HepG2 (cell line): ENCODE data around the gene DCUN1D3. TPM values are rescaled to one million over a fixed set of nuclear protein-coding genes. Genes with fewer than 3 reads are reported as not detected.

Source experiments
- ATAC-seq: fragments of 200-7000 bp; cut with Tn5 transposase; 3 replicates; pipeline ENCODE4 v1.9.1; 2020; ENCODE audit warnings: mild to moderate bottlenecking, moderate library complexity
- BruUV-seq: library from RNA; stranded (reverse); fragments of 400-500 nt; replicated peaks from 2 replicates; lab custom pipeline; 2021; lab: Mats Ljungman, UMichigan
- CTCF ChIA-PET: fragments of 300-600 bp; formaldehyde crosslinking; extraction: SDS; loops from one replicate; lab custom pipeline; 2021; ENCODE audit warnings: low total read pairs, inconsistent platforms, low intra/inter-chr PET ratio; lab: Yijun Ruan, JAX
- POLR2A ChIA-PET: fragments of 350-600 bp; sonication (Branson Sonifier 250); formaldehyde crosslinking; loops from one replicate; lab custom pipeline; 2020; ENCODE audit warnings: antibody characterized with exemption, inconsistent platforms; lab: Yijun Ruan, JAX
- DNase-seq: peaks from one replicate; pipeline ENCODE4 v3.0.0-alpha.2; 2015; ENCODE audit warnings: low spot score
- FAIRE-seq: peaks from 3 replicates; lab custom pipeline; 2011; peaks lifted over from hg19 to GRCh38; lab: Jason Lieb, UNC
- H2AFZ ChIP-seq: one replicate; pipeline ENCODE4 v1.6.1; 2011; ENCODE audit warnings: low read length, inconsistent platforms
- H3K27ac ChIP-seq: fragments of 300-600 bp; 3 replicates; pipeline ENCODE4 v1.8.0; 2011; ENCODE audit warnings: mixed run types, mild to moderate bottlenecking, mixed read lengths, low read length, inconsistent platforms; ENCODE audit not compliant: insufficient read depth; ENCODE audit errors: extremely low read length
- H3K27me3 ChIP-seq, 2 experiments: fragments of 200-600 bp in 1 of 2; 2 replicates in 1 of 2; 3 replicates in 1 of 2; pipeline versions ENCODE4 v1.6.0 to v1.8.0; 2011; ENCODE audit warnings: low read length in 2 of 2, mild to moderate bottlenecking in 2 of 2, moderate library complexity in 2 of 2, inconsistent platforms in 1 of 2; ENCODE audit not compliant: insufficient read depth in 2 of 2, control insufficient read depth in 1 of 2
- H3K36me3 ChIP-seq, 2 experiments: fragments of 200-600 bp in 1 of 2; replicated peaks in 1 of 2; 2 replicates in 1 of 2; 3 replicates in 1 of 2; pipeline versions ENCODE4 v1.5.1 to v1.8.0; 2011; ENCODE audit warnings: low read length in 2 of 2, inconsistent platforms in 1 of 2; ENCODE audit not compliant: insufficient read depth in 2 of 2, control insufficient read depth in 1 of 2
- H3K4me1 ChIP-seq: 2 replicates; pipeline ENCODE4 v1.5.1; 2012; ENCODE audit warnings: low read length, inconsistent platforms; ENCODE audit not compliant: insufficient read depth
- H3K4me2 ChIP-seq: 2 replicates; pipeline ENCODE4 v1.6.0; 2011; ENCODE audit warnings: low read depth, low read length, inconsistent platforms
- H3K4me3 ChIP-seq, 3 experiments: fragments of 200-600 bp in 1 of 3; sonication (generic), shearing (Covaris generic) in 1 of 3; replicated peaks in 1 of 3; 2 replicates each; pipeline ENCODE4 v1.5.1; 2011 to 2016; ENCODE audit warnings: low read length in 3 of 3, inconsistent platforms in 2 of 3, low read depth in 2 of 3, mild to moderate bottlenecking in 2 of 3, control low read depth in 1 of 3, mixed read lengths in 1 of 3; ENCODE audit not compliant: insufficient read depth in 1 of 3
- H3K79me2 ChIP-seq: one replicate; pipeline ENCODE4 v1.6.1; 2011; ENCODE audit warnings: low read length, inconsistent platforms; ENCODE audit not compliant: insufficient read depth
- H3K9ac ChIP-seq: 2 replicates; pipeline ENCODE4 v1.6.0; 2011; ENCODE audit warnings: mild to moderate bottlenecking, low read depth, low read length, inconsistent platforms; ENCODE audit not compliant: insufficient read depth
- H3K9me3 ChIP-seq: 2 replicates; pipeline ENCODE4 v1.5.1; 2012; ENCODE audit warnings: mild to moderate bottlenecking, low read length
- H4K20me1 ChIP-seq: 2 replicates; pipeline ENCODE4 v1.6.0; 2011; ENCODE audit warnings: inconsistent platforms, mild to moderate bottlenecking, low read length, moderate library complexity; ENCODE audit not compliant: insufficient read depth
- CC2D1A ChIP-seq: sonication (generic); formaldehyde crosslinking; IDR thresholded peaks from 2 replicates; pipeline ENCODE4 v1.8.1; 2023; ENCODE audit warnings: mild to moderate bottlenecking, missing genetic modification reagents
- GTF3A ChIP-seq: sonication (generic); formaldehyde crosslinking; conservative IDR thresholded peaks from 2 replicates; pipeline ENCODE4 v1.4.0; 2020; ENCODE audit warnings: mild to moderate bottlenecking, missing genetic modification reagents
- NAIF1 ChIP-seq: sonication (generic); formaldehyde crosslinking; IDR thresholded peaks from 2 replicates; pipeline ENCODE4 v1.5.0; 2020; ENCODE audit warnings: mild to moderate bottlenecking, missing genetic modification reagents, borderline replicate concordance
- NFYB ChIP-seq: sonication (generic); formaldehyde crosslinking; IDR thresholded peaks from 2 replicates; pipeline ENCODE4 v1.4.0; 2020; ENCODE audit warnings: missing genetic modification reagents
- RFX5 ChIP-seq: IDR thresholded peaks from 2 replicates; pipeline ENCODE4 v1.6.1; 2011; ENCODE audit warnings: low read depth, low read length, improper control_type of control experiment
- SMYD3 ChIP-seq: sonication (generic); formaldehyde crosslinking; IDR thresholded peaks from 2 replicates; pipeline ENCODE4 v1.8.1; 2023; ENCODE audit warnings: mild to moderate bottlenecking, missing genetic modification reagents
- TAF1 ChIP-seq: sonication (generic); formaldehyde crosslinking; IDR thresholded peaks from 2 replicates; pipeline ENCODE4 v1.4.0; 2020; ENCODE audit warnings: missing genetic modification reagents
- ZBTB3 ChIP-seq: sonication (generic); formaldehyde crosslinking; IDR thresholded peaks from 2 replicates; pipeline ENCODE4 v1.4.0; 2020; ENCODE audit warnings: low read depth, mild to moderate bottlenecking, moderate library complexity, missing genetic modification reagents, borderline replicate concordance
- ZFX ChIP-seq: sonication (generic); formaldehyde crosslinking; IDR thresholded peaks from 2 replicates; pipeline ENCODE4 v1.4.0; 2020; ENCODE audit warnings: mild to moderate bottlenecking, low read depth, missing genetic modification reagents, moderate library complexity
- ZFYVE20 ChIP-seq: sonication (generic); formaldehyde crosslinking; IDR thresholded peaks from 2 replicates; pipeline ENCODE4 v1.8.0; 2023; ENCODE audit warnings: low read depth, mild to moderate bottlenecking, moderate library complexity, missing genetic modification reagents, borderline replicate concordance
- ZNF180 ChIP-seq: sonication (generic); formaldehyde crosslinking; IDR thresholded peaks from 2 replicates; pipeline ENCODE4 v1.4.0; 2020; ENCODE audit warnings: low read depth, missing genetic modification reagents, borderline replicate concordance
- ZNF343 ChIP-seq: sonication (generic); formaldehyde crosslinking; IDR thresholded peaks from 2 replicates; pipeline ENCODE4 v1.4.0; 2020; ENCODE audit warnings: mild to moderate bottlenecking, missing genetic modification reagents
- ZNF503 ChIP-seq: sonication (generic); formaldehyde crosslinking; IDR thresholded peaks from 2 replicates; pipeline ENCODE4 v1.4.0; 2020; ENCODE audit warnings: missing genetic modification reagents
- ZNF563 ChIP-seq: sonication (generic); formaldehyde crosslinking; IDR thresholded peaks from 2 replicates; pipeline ENCODE4 v1.8.0; 2022; ENCODE audit warnings: mild to moderate bottlenecking, moderate library complexity, missing genetic modification reagents
- ZNF598 ChIP-seq: sonication (generic); formaldehyde crosslinking; IDR thresholded peaks from 2 replicates; pipeline ENCODE4 v1.5.1; 2020; ENCODE audit warnings: mild to moderate bottlenecking, missing genetic modification reagents, borderline replicate concordance
- ZNF780A ChIP-seq: sonication (generic); formaldehyde crosslinking; IDR thresholded peaks from 2 replicates; pipeline ENCODE4 v1.8.0; 2022; ENCODE audit warnings: mild to moderate bottlenecking, missing genetic modification reagents, moderate library complexity
- ZNF83 ChIP-seq: sonication (generic); formaldehyde crosslinking; IDR thresholded peaks from 2 replicates; pipeline ENCODE4 v1.4.0; 2020; ENCODE audit warnings: missing genetic modification reagents, mild to moderate bottlenecking, borderline replicate concordance
- WGBS: methylation state at CpG from one replicate; pipeline ENCODE4 v1.1.6; 2017; ENCODE audit warnings: low lambda C conversion rate; 5-methylcytosine and 5-hydroxymethylcytosine counted together
- in situ Hi-C: cut with HindIII; loops from 2 replicates; pipeline ENCODE4 v1.10.0; 2017; ENCODE audit warnings: low pct_unique_long_range_greater_than_20kb; ENCODE audit not compliant: extremely low pct_ligation_motif_present
- intact Hi-C: fragments of 100-400 bp; cut with micrococcal nuclease; formaldehyde crosslinking; loops from one replicate; pipeline ENCODE4 v1.10.0; 2022; ENCODE audit not compliant: unreplicated experiment
- polyA plus RNA-seq, 8 experiments: library from polyadenylated mRNA; depleted of rRNA in 3 of 8; stranded (reverse) in 7 of 8; unstranded in 1 of 8; fragments of >200 nt; fragmentation: Illumina TruSeq in 4 of 8; extraction: Trizol in 4 of 8; gene quantifications; 2 replicates each; pipeline versions ENCODE4 v1.2.1 to v1.2.3, GENCODE V29; 2011 to 2016; ENCODE audit warnings: low read depth in 4 of 8, missing spikeins in 1 of 8, mixed read lengths in 1 of 8; ENCODE audit not compliant: insufficient read depth in 1 of 8
- total RNA-seq, 5 experiments: library from RNA; depleted of rRNA; stranded (reverse); fragments of >200 nt; fragmentation: Illumina TruSeq; extraction: Trizol; gene quantifications; 2 replicates each; pipeline ENCODE4 v1.2.3, GENCODE V29; 2016; ENCODE audit warnings: low read depth in 1 of 5
- TF ChIP-seq, protein P1 (sequence below): IDR thresholded peaks from 2 replicates; pipeline ENCODE4 v1.6.1; 2016; ENCODE audit warnings: missing compliant biosample characterization, missing genetic modification reagents, borderline replicate concordance
- TF ChIP-seq, protein P2 (sequence below): sonication (generic); formaldehyde crosslinking; IDR thresholded peaks from 2 replicates; pipeline ENCODE4 v1.4.0; 2020; ENCODE audit warnings: missing genetic modification reagents

The DCUN1D3 gene
- total and polyA plus RNA-seq, 2 of the 13 experiments (the other 11 are each of a cell fraction or from before 2014, with no cell fraction given): 5.0 to 19.3 TPM

- Histone ChIP-seq H3K4me2 (peak overlapping the region; percentile 38), H3K27ac (peak overlapping the region; percentile 0), H3K4me1 (peaks cover 78% of the 10 kb centered on the region), H4K20me1 (peaks cover 18% of the 10 kb centered on the region), H3K36me3 (peaks cover 0 to 11% of the 10 kb centered on the region in 2 experiments; a peak in 2 of 5 replicates), H2AFZ (no peak overlapping the region), H3K9ac (no peak overlapping the region), H3K27me3 (no peaks in the 10 kb centered on the region), H3K9me3 (no peaks in the 10 kb centered on the region), H3K4me3 (0 out of 6 replicates have a peak overlapping the region, but pooled peaks of 1 of the 3 experiments have one; percentile 1), H3K79me2 (peaks cover 88% of the 10 kb centered on the region)
- DNase-seq: no peak
- ChIA-PET CTCF (interaction anchor here (1.4 kb wide), 1 partner anchor 24 kb away, joined by 4 read pairs; no protein-coding TSS in a partner anchor), POLR2A (interaction anchor here (1.0 to 3.2 kb wide), 4 partner anchors 10 to 68 kb away, joined by 3 to 20 read pairs (median 8); partner anchors contain the start of genes DCUN1D3, ERI2, LYRM1 and REXO5)
- ATAC-seq: no peak
- no TSS peak for BruUV-seq
- FAIRE-seq: no peak
- in situ Hi-C loops: no loop called here
- intact Hi-C loops: loop anchor here (2.0 kb wide), 1 partner anchor 25 kb away; no protein-coding TSS in a partner anchor
- 72% methylated on average over 4 of the region's 4 CpGs for WGBS
- TF ChIP-seq ZNF343 (no peak), ZBTB3 (CRISPR knock-in tag) (0 out of 2 replicates have a peak, but pooled peaks have one; percentile 60), CC2D1A (CRISPR knock-in tag) (0 out of 2 replicates have a peak, but pooled peaks have one; percentile 31), RFX5 (no peak), ZNF83 (CRISPR knock-in tag) (no peak), ZNF503 (CRISPR knock-in tag) (no peak), ZNF563 (no peak), NFYB (no peak), ZFX (CRISPR knock-in tag) (peak; percentile 31; the same call in 1 of the 2 replicates), NAIF1 (CRISPR knock-in tag) (no peak; the same call in 1 of the 2 replicates), TAF1 (CRISPR knock-in tag) (no peak), ZFYVE20 (no peak), ZNF780A (no peak), ZNF180 (no peak), GTF3A (0 out of 2 replicates have a peak, but pooled peaks have one; percentile 42), ZNF598 (CRISPR knock-in tag) (no peak), SMYD3 (CRISPR knock-in tag) (no peak)
- TF ChIP-seq, protein P1, sequence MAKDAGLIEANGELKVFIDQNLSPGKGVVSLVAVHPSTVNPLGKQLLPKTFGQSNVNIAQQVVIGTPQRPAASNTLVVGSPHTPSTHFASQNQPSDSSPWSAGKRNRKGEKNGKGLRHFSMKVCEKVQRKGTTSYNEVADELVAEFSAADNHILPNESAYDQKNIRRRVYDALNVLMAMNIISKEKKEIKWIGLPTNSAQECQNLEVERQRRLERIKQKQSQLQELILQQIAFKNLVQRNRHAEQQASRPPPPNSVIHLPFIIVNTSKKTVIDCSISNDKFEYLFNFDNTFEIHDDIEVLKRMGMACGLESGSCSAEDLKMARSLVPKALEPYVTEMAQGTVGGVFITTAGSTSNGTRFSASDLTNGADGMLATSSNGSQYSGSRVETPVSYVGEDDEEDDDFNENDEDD (CRISPR knock-in tag): no peak
- TF ChIP-seq, protein P2, sequence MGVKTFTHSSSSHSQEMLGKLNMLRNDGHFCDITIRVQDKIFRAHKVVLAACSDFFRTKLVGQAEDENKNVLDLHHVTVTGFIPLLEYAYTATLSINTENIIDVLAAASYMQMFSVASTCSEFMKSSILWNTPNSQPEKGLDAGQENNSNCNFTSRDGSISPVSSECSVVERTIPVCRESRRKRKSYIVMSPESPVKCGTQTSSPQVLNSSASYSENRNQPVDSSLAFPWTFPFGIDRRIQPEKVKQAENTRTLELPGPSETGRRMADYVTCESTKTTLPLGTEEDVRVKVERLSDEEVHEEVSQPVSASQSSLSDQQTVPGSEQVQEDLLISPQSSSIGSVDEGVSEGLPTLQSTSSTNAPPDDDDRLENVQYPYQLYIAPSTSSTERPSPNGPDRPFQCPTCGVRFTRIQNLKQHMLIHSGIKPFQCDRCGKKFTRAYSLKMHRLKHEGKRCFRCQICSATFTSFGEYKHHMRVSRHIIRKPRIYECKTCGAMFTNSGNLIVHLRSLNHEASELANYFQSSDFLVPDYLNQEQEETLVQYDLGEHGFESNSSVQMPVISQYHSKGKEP (CRISPR knock-in tag): no peak
Observed at GRCh38 chr16:20874088-20874581, 26.0 kb downstream of the DCUN1D3 start.
